IMR-90 (cell line): ENCODE data around the gene TBC1D16. TPM values are rescaled to one million over a fixed set of nuclear protein-coding genes. Genes with fewer than 3 reads are reported as not detected.

Experiments
- ATAC-seq: fragments of 200-7000 bp; cut with Tn5 transposase; 2 replicates; pipeline ENCODE4 v1.9.1; 2020; ENCODE audit warnings: low read depth, mild to moderate bottlenecking, moderate library complexity
- BruUV-seq: library from RNA; stranded (reverse); fragments of 400-500 nt; replicated peaks from 2 replicates; lab custom pipeline; 2021; lab: Mats Ljungman, UMichigan
- CTCF ChIA-PET: fragments of 300-600 bp; formaldehyde crosslinking; extraction: SDS; loops from one replicate; lab custom pipeline; 2021; ENCODE audit warnings: antibody characterized with exemption; lab: Yijun Ruan, JAX
- POLR2A ChIA-PET: fragments of 300-600 bp; sonication (Branson Sonifier 250); formaldehyde crosslinking; loops from one replicate; lab custom pipeline; 2022; ENCODE audit warnings: antibody characterized with exemption; ENCODE audit not compliant: unreplicated experiment; lab: Charles Lee
- DNase-seq: peaks from one replicate; pipeline ENCODE4 v3.0.0; 2013
- H2AFZ ChIP-seq: replicated peaks from 2 replicates; pipeline ENCODE3; 2013; ENCODE audit warnings: low read length, mild to moderate bottlenecking; ENCODE audit not compliant: poor library complexity
- H2AK5ac ChIP-seq: 2 replicates; pipeline ENCODE4 v1.6.1; 2013; ENCODE audit warnings: low read depth, low read length, inconsistent platforms
- H2AK9ac ChIP-seq: replicated peaks from 2 replicates; pipeline ENCODE3; 2013; ENCODE audit warnings: mild to moderate bottlenecking, low read depth, low read length, moderate library complexity; ENCODE audit not compliant: poor library complexity
- H2BK120ac ChIP-seq: 2 replicates; pipeline ENCODE4 v1.6.1; 2013; ENCODE audit warnings: low read depth, low read length, inconsistent platforms
- H2BK15ac ChIP-seq: 3 replicates; pipeline ENCODE4 v1.6.1; 2013; ENCODE audit warnings: low read depth, low read length, inconsistent platforms
- H2BK20ac ChIP-seq: 2 replicates; pipeline ENCODE4 v1.6.1; 2013; ENCODE audit warnings: low read depth, mild to moderate bottlenecking, inconsistent platforms, low read length, moderate library complexity
- H2BK5ac ChIP-seq: 2 replicates; pipeline ENCODE4 v1.6.1; 2013; ENCODE audit warnings: mild to moderate bottlenecking, low read depth, low read length, inconsistent platforms; ENCODE audit not compliant: poor library complexity, severe bottlenecking
- H3K14ac ChIP-seq: replicated peaks from 2 replicates; pipeline ENCODE4 v1.6.1; 2013; ENCODE audit warnings: low read depth, low read length, inconsistent platforms
- H3K18ac ChIP-seq: 2 replicates; pipeline ENCODE4 v1.6.1; 2013; ENCODE audit warnings: low read depth, low read length, control low read depth
- H3K23ac ChIP-seq: 2 replicates; pipeline ENCODE4 v1.6.1; 2013; ENCODE audit warnings: low read depth, low read length, inconsistent platforms
- H3K27ac ChIP-seq: 2 replicates; pipeline ENCODE4 v1.5.1; 2013; ENCODE audit warnings: mild to moderate bottlenecking, control low read depth, low read length; ENCODE audit not compliant: insufficient read depth
- H3K27me3 ChIP-seq: 2 replicates; pipeline ENCODE4 v1.6.1; 2013; ENCODE audit warnings: low read length; ENCODE audit not compliant: control insufficient read depth, insufficient read depth
- H3K36me3 ChIP-seq: 2 replicates; pipeline ENCODE4 v1.6.1; 2013; ENCODE audit warnings: low read length, mixed read lengths; ENCODE audit not compliant: control insufficient read depth, insufficient read depth
- H3K4ac ChIP-seq: 2 replicates; pipeline ENCODE4 v1.6.1; 2013; ENCODE audit warnings: low read depth, low read length, inconsistent platforms
- H3K4me1 ChIP-seq: 2 replicates; pipeline ENCODE4 v1.6.1; 2013; ENCODE audit warnings: low read length, mixed read lengths; ENCODE audit not compliant: control insufficient read depth, insufficient read depth
- H3K4me2 ChIP-seq: 2 replicates; pipeline ENCODE4 v1.6.1; 2013; ENCODE audit warnings: low read depth, mild to moderate bottlenecking, control low read depth, low read length, moderate library complexity
- H3K4me3 ChIP-seq: 2 replicates; pipeline ENCODE4 v1.5.1; 2013; ENCODE audit warnings: low read depth, mild to moderate bottlenecking, control low read depth, low read length, moderate library complexity; ENCODE audit not compliant: insufficient read depth
- H3K56ac ChIP-seq: 2 replicates; pipeline ENCODE4 v1.6.1; 2013; ENCODE audit warnings: low read length, inconsistent platforms; ENCODE audit not compliant: insufficient read depth; ENCODE audit errors: extremely low read depth
- H3K79me1 ChIP-seq, 2 experiments: 2 replicates each; pipeline ENCODE4 v1.6.1; 2013; ENCODE audit warnings: low read length in 2 of 2, inconsistent platforms in 1 of 2, low read depth in 1 of 2
- H3K9ac ChIP-seq: 2 replicates; pipeline ENCODE4 v1.6.1; 2013; ENCODE audit warnings: low read depth, low read length, control low read depth
- H3K9me1 ChIP-seq: 2 replicates; pipeline ENCODE4 v1.6.1; 2013; ENCODE audit warnings: low read length, inconsistent platforms; ENCODE audit not compliant: insufficient read depth
- H3K9me3 ChIP-seq: 2 replicates; pipeline ENCODE4 v1.6.1; 2013; ENCODE audit warnings: low read length; ENCODE audit not compliant: control insufficient read depth, insufficient read depth
- H4K20me1 ChIP-seq: 2 replicates; pipeline ENCODE4 v1.6.1; 2013; ENCODE audit warnings: low read length, inconsistent platforms; ENCODE audit not compliant: insufficient read depth
- H4K5ac ChIP-seq: 2 replicates; pipeline ENCODE4 v1.6.1; 2013; ENCODE audit warnings: mild to moderate bottlenecking, low read depth, low read length, control low read depth
- H4K8ac ChIP-seq, 2 experiments: 2 replicates each; pipeline ENCODE4 v1.6.1; 2013; ENCODE audit warnings: low read depth in 2 of 2, low read length in 2 of 2, control low read depth in 1 of 2, inconsistent platforms in 1 of 2
- H4K91ac ChIP-seq: 2 replicates; pipeline ENCODE4 v1.6.1; 2013; ENCODE audit warnings: low read depth, low read length, inconsistent platforms; ENCODE audit not compliant: insufficient read depth
- BHLHE40 ChIP-seq: fragments of 150-350 bp; IDR thresholded peaks from 2 replicates; pipeline ENCODE4 v1.6.1; 2016; ENCODE audit warnings: mild to moderate bottlenecking, low read depth, low read length
- CHD1 ChIP-seq: IDR thresholded peaks from 2 replicates; pipeline ENCODE4 v1.6.1; 2012; ENCODE audit warnings: low read depth, low read length, improper control_type of control experiment
- CTCF ChIP-seq: conservative IDR thresholded peaks from 2 replicates; pipeline ENCODE4 v1.5.1; 2012; ENCODE audit warnings: mild to moderate bottlenecking, low read depth, low read length, improper control_type of control experiment
- FOS ChIP-seq: fragments of 150-350 bp; IDR thresholded peaks from 2 replicates; pipeline ENCODE4 v1.6.1; 2016; ENCODE audit warnings: low read depth, low read length
- POLR2A ChIP-seq: IDR thresholded peaks from 2 replicates; pipeline ENCODE4 v1.6.1; 2012; ENCODE audit warnings: mild to moderate bottlenecking, low read depth, low read length
- RCOR1 ChIP-seq: IDR thresholded peaks from 2 replicates; pipeline ENCODE4 v1.6.1; 2012; ENCODE audit warnings: mild to moderate bottlenecking, low read length, improper control_type of control experiment; ENCODE audit not compliant: insufficient replicate concordance
- RFX5 ChIP-seq: IDR thresholded peaks from 2 replicates; pipeline ENCODE4 v1.8.0; 2012; ENCODE audit warnings: low read depth, mild to moderate bottlenecking, low read length, moderate library complexity
- USF2 ChIP-seq: fragments of 150-350 bp; IDR thresholded peaks from 2 replicates; pipeline ENCODE4 v1.6.1; 2017; ENCODE audit warnings: mild to moderate bottlenecking, antibody characterized with exemption, low read length, low read depth
- WGBS, 2 experiments: methylation state at CpG; one replicate each; pipeline versions ENCODE4 v1.1.5 to v1.1.7; 2013; ENCODE audit warnings: missing lambda C conversion rate in 2 of 2; ENCODE audit not compliant: insufficient read length in 1 of 2; ENCODE audit errors: extremely low coverage in 2 of 2; 5-methylcytosine and 5-hydroxymethylcytosine counted together
- dilution Hi-C: fragments of 300-500 bp; cut with HindIII; formaldehyde crosslinking; loops from one replicate; pipeline ENCODE4 v1.14.3; 2018; ENCODE audit warnings: low sequenced_read_pairs; ENCODE audit not compliant: unreplicated experiment
- in situ Hi-C: fragments of 300-500 bp; cut with MboI; formaldehyde crosslinking; loops from 3 replicates; pipeline ENCODE4 v1.14.3; 2019; ENCODE audit warnings: low sequenced_read_pairs, inconsistent platforms, mixed read lengths
- intact Hi-C: fragments of 100-400 bp; cut with micrococcal nuclease; formaldehyde crosslinking; loops from 2 replicates; pipeline ENCODE4 v1.10.0; 2022
- polyA plus RNA-seq, 3 experiments: library from polyadenylated mRNA; depleted of rRNA; stranded (reverse); fragments of >200 nt; gene quantifications; 2 replicates each; pipeline ENCODE4 v1.2.3, GENCODE V29; 2012; ENCODE audit warnings: low replicate concordance in 1 of 3
- total RNA-seq: library from RNA; depleted of rRNA; stranded (reverse); fragments of >200 nt; gene quantifications from 2 replicates; pipeline ENCODE4 v1.2.3, GENCODE V29; 2012

Gene TBC1D16
- total and polyA plus RNA-seq, 2 of the 4 experiments (the other 2 are of a cell fraction): 10.1 to 16.7 TPM

GRCh38 chr17:79918581-79919163, 117.0 kb downstream of the TBC1D16 start:
- no peak for TF ChIP-seq CTCF
- TF ChIP-seq RFX5: no peak
- no peak for TF ChIP-seq POLR2A
- no peak for TF ChIP-seq RCOR1
- no peak for TF ChIP-seq USF2
- no peak for TF ChIP-seq CHD1
- TF ChIP-seq BHLHE40: no peak
- TF ChIP-seq FOS: no peak
- no peak for DNase-seq
- Histone ChIP-seq H3K4ac (no peak overlapping the region), H3K4me1 (no peaks in the 10 kb centered on the region; the same call in 1 of the 2 replicates), H4K5ac (no peak overlapping the region), H3K14ac (no peak overlapping the region), H3K56ac (no peak overlapping the region), H3K9me3 (no peaks in the 10 kb centered on the region), H4K8ac (no peak overlapping the region), H4K20me1 (no peaks in the 10 kb centered on the region), H4K91ac (no peak overlapping the region), H3K23ac (no peak overlapping the region), H3K36me3 (no peaks in the 10 kb centered on the region), H3K18ac (no peak overlapping the region), H2BK20ac (no peak overlapping the region), H3K79me1 (no peaks in the 10 kb centered on the region), H2AK5ac (no peak overlapping the region), H2AK9ac (no peak overlapping the region), H3K27me3 (peaks cover 65% of the 10 kb centered on the region), H3K9ac (no peak overlapping the region), H2BK5ac (no peak overlapping the region), H3K4me2 (no peak overlapping the region), H3K27ac (no peak overlapping the region), H3K9me1 (no peaks in the 10 kb centered on the region), H2BK120ac (no peak overlapping the region), H2BK15ac (no peak overlapping the region), H2AFZ (no peak overlapping the region), H3K4me3 (no peak overlapping the region)
- ChIA-PET POLR2A (no interaction called here), CTCF (no interaction called here)
- no peak for ATAC-seq
- in situ Hi-C loops (loop anchor here (5.0 to 10.0 kb wide), 3 partner anchors 51 to 164 kb away; no protein-coding TSS in a partner anchor), dilution Hi-C loops (no loop called here), intact Hi-C loops (no loop called here)
- 37% methylated on average over 6 of the region's 9 CpGs; no CpG with 5 or more reads in 1 of the 2 experiments for WGBS, 2 experiments
- no TSS peak for BruUV-seq
